Measurements from ENCODE around the gene C21orf91. TPM values are rescaled to one million over a fixed set of nuclear protein-coding genes. Genes with fewer than 3 reads are reported as not detected.

The C21orf91 gene
- total RNA-seq, 1 donor from 2014 or later = 5.6 TPM

- peaks cover 2% of the 10 kb centered on the region for H3K36me3 ChIP-seq (ENCODE audit: control insufficient read depth, insufficient read depth, low read length)
- no peak for DNase-seq (ENCODE audit: low read depth)
- H3K4me3 ChIP-seq (ENCODE audit: low read depth, low read length) = no peak overlapping the region
- no peak for TF ChIP-seq CTCF (IDR thresholded peaks at IDR 0.05; ENCODE audit: insufficient read depth, low read length, poor library complexity, severe bottlenecking)
- H3K27me3 ChIP-seq (ENCODE audit: control insufficient read depth, insufficient read depth, low read length) = no peaks in the 10 kb centered on the region
Observed at GRCh38 chr21:17805966-17806365, 13.2 kb downstream of the C21orf91 start.

GRCh38 chr21:17803536-17803935 is 15.6 kb downstream of the C21orf91 start:
- Histone ChIP-seq H3K4me3 (ENCODE audit: low read depth, low read length) (no peak overlapping the region), H3K27me3 (ENCODE audit: control insufficient read depth, insufficient read depth, low read length) (no peaks in the 10 kb centered on the region), H3K36me3 (ENCODE audit: control insufficient read depth, insufficient read depth, low read length) (no peaks in the 10 kb centered on the region)
- no peak for DNase-seq (ENCODE audit: low read depth)
- no peak for TF ChIP-seq CTCF (IDR thresholded peaks at IDR 0.05; ENCODE audit: insufficient read depth, low read length, poor library complexity, severe bottlenecking)

- TF ChIP-seq CTCF (IDR thresholded peaks at IDR 0.05; ENCODE audit: insufficient read depth, low read length, poor library complexity, severe bottlenecking) = no peak
- DNase-seq (ENCODE audit: low read depth) = peak; percentile 52
- H3K4me3 ChIP-seq (ENCODE audit: low read depth, low read length) = no peak overlapping the region
- no peaks in the 10 kb centered on the region for H3K27me3 ChIP-seq (ENCODE audit: control insufficient read depth, insufficient read depth, low read length)
- H3K36me3 ChIP-seq (ENCODE audit: control insufficient read depth, insufficient read depth, low read length) = no peaks in the 10 kb centered on the region
Observed at GRCh38 chr21:17802572-17802971, 16.6 kb downstream of the C21orf91 start.

GRCh38 chr21:17799414-17800164 is 19.6 kb downstream of the C21orf91 start:
- no peak for TF ChIP-seq CTCF (IDR thresholded peaks at IDR 0.05; ENCODE audit: insufficient read depth, low read length, poor library complexity, severe bottlenecking)

GRCh38 chr21:17798796-17799195 is 20.4 kb downstream of the C21orf91 start:
- Histone ChIP-seq H3K27me3 (ENCODE audit: control insufficient read depth, insufficient read depth, low read length) (no peaks in the 10 kb centered on the region), H3K36me3 (ENCODE audit: control insufficient read depth, insufficient read depth, low read length) (no peaks in the 10 kb centered on the region), H3K4me3 (ENCODE audit: low read depth, low read length) (no peak overlapping the region)
- TF ChIP-seq CTCF (IDR thresholded peaks at IDR 0.05; ENCODE audit: insufficient read depth, low read length, poor library complexity, severe bottlenecking) = no peak
- DNase-seq (ENCODE audit: low read depth) = no peak

More at GRCh38 chr21:17799414-17800164, 19.6 kb downstream of the C21orf91 start:
- Histone ChIP-seq H3K36me3 (ENCODE audit: control insufficient read depth, insufficient read depth, low read length) (no peaks in the 10 kb centered on the region), H3K27me3 (ENCODE audit: control insufficient read depth, insufficient read depth, low read length) (no peaks in the 10 kb centered on the region), H3K4me3 (ENCODE audit: low read depth, low read length) (no peak overlapping the region)
- DNase-seq (ENCODE audit: low read depth) = no peak

GRCh38 chr21:17797967-17798366 is 21.2 kb downstream of the C21orf91 start:
- TF ChIP-seq CTCF (IDR thresholded peaks at IDR 0.05; ENCODE audit: insufficient read depth, low read length, poor library complexity, severe bottlenecking) = no peak
- no peaks in the 10 kb centered on the region for H3K36me3 ChIP-seq (ENCODE audit: control insufficient read depth, insufficient read depth, low read length)
- no peaks in the 10 kb centered on the region for H3K27me3 ChIP-seq (ENCODE audit: control insufficient read depth, insufficient read depth, low read length)
- no peak for DNase-seq (ENCODE audit: low read depth)
- no peak overlapping the region for H3K4me3 ChIP-seq (ENCODE audit: low read depth, low read length)

Measured in kidney epithelial cell (primary cell).